K562 (cell line): ENCODE results near the gene SELENOW. TPM values are rescaled to one million over a fixed set of nuclear protein-coding genes. Genes with fewer than 3 reads are reported as not detected.

Source experiments
- ATAC-seq: fragments of 200-7000 bp; cut with Tn5 transposase; 3 replicates; pipeline ENCODE4 v1.9.1; 2020; ENCODE audit warnings: moderate library complexity
- BruUV-seq: library from RNA; stranded (reverse); fragments of 400-500 nt; replicated peaks from 2 replicates; lab custom pipeline; 2021; lab: Mats Ljungman, UMichigan
- CTCF ChIA-PET: fragments of 300-600 bp; formaldehyde crosslinking; extraction: SDS; loops from one replicate; lab custom pipeline; 2021; ENCODE audit warnings: low intra/inter-chr PET ratio; lab: Yijun Ruan, JAX
- POLR2A ChIA-PET: fragments of 300-600, 350-650 bp; sonication (Branson Sonifier 250); formaldehyde crosslinking; extraction: SDS; loops from one replicate; lab custom pipeline; 2021; ENCODE audit warnings: antibody characterized with exemption, inconsistent platforms; lab: Yijun Ruan, JAX
- DNase-seq, 4 experiments: peaks; one replicate each; pipeline versions ENCODE4 v3.0.0 to v3.0.0-alpha.2; 2011 to 2018; ENCODE audit warnings: low spot score in 3 of 4, mixed read lengths in 3 of 4; ENCODE audit errors: extremely low read depth in 1 of 4
- FAIRE-seq: peaks from 2 replicates; lab custom pipeline; 2011; peaks lifted over from hg19 to GRCh38; lab: Jason Lieb, UNC
- H2AFZ ChIP-seq: 2 replicates; pipeline ENCODE4 v1.6.0; 2011; ENCODE audit warnings: low read depth, low read length, control low read depth, inconsistent platforms
- H3K27ac ChIP-seq: fragments of 200-600 bp; 3 replicates; pipeline ENCODE4 v1.8.0; 2011; ENCODE audit warnings: low read depth, mild to moderate bottlenecking, control low read depth, inconsistent platforms, low read length, moderate library complexity, mixed read lengths; ENCODE audit errors: extremely low read depth
- H3K27me3 ChIP-seq, 2 experiments: fragments of 300-600 bp in 1 of 2; 2 replicates in 1 of 2; 3 replicates in 1 of 2; pipeline versions ENCODE4 v1.6.0 to v1.8.0; 2011; ENCODE audit warnings: inconsistent platforms in 2 of 2, low read length in 2 of 2, mild to moderate bottlenecking in 1 of 2, mixed read lengths in 1 of 2, moderate library complexity in 1 of 2; ENCODE audit not compliant: control insufficient read depth in 2 of 2, insufficient read depth in 2 of 2
- H3K36me3 ChIP-seq: fragments of 300-600 bp; 3 replicates; pipeline ENCODE4 v1.8.0; 2011; ENCODE audit warnings: mild to moderate bottlenecking, low read length, inconsistent platforms; ENCODE audit not compliant: control insufficient read depth, insufficient read depth
- H3K4me1 ChIP-seq, 2 experiments: fragments of 200-600 bp in 1 of 2; replicated peaks in 1 of 2; 2 replicates in 1 of 2; 3 replicates in 1 of 2; pipeline versions ENCODE4 v1.5.1 to v1.8.0; 2011; ENCODE audit warnings: inconsistent platforms in 2 of 2, low read length in 2 of 2, mild to moderate bottlenecking in 1 of 2, mixed read lengths in 1 of 2, moderate library complexity in 1 of 2; ENCODE audit not compliant: control insufficient read depth in 2 of 2, insufficient read depth in 2 of 2
- H3K4me2 ChIP-seq: 2 replicates; pipeline ENCODE4 v1.6.1; 2011; ENCODE audit warnings: low read length, control low read depth, inconsistent platforms, mixed read lengths; ENCODE audit not compliant: insufficient read depth
- H3K4me3 ChIP-seq: fragments of 200-600 bp; sonication (generic), shearing (Covaris generic); 2 replicates; pipeline ENCODE4 v1.5.1; 2016; ENCODE audit warnings: control low read depth, inconsistent platforms
- H3K79me2 ChIP-seq: fragments of 200-600 bp; 3 replicates; pipeline ENCODE4 v1.8.0; 2011; ENCODE audit warnings: low read length, inconsistent platforms; ENCODE audit not compliant: control insufficient read depth, insufficient read depth
- H3K9ac ChIP-seq, 2 experiments: 2 replicates each; pipeline versions ENCODE4 v1.6.0 to v1.6.1; 2011; ENCODE audit warnings: low read depth in 2 of 2, low read length in 2 of 2, control low read depth in 1 of 2, inconsistent platforms in 1 of 2, mild to moderate bottlenecking in 1 of 2, mixed read lengths in 1 of 2; ENCODE audit not compliant: insufficient read depth in 1 of 2
- H3K9me1 ChIP-seq: one replicate; pipeline ENCODE4 v1.6.0; 2011; ENCODE audit warnings: inconsistent platforms, mild to moderate bottlenecking, low read length, moderate library complexity; ENCODE audit not compliant: control insufficient read depth, insufficient read depth
- H3K9me3 ChIP-seq: replicated peaks from 2 replicates; pipeline ENCODE4 v1.5.1; 2011; ENCODE audit warnings: low read depth, low read length, inconsistent platforms; ENCODE audit not compliant: control insufficient read depth, insufficient read depth
- H4K20me1 ChIP-seq: replicated peaks from 2 replicates; pipeline ENCODE4 v1.6.1; 2011; ENCODE audit warnings: low read length, inconsistent platforms, mixed read lengths; ENCODE audit not compliant: control insufficient read depth, insufficient read depth
- CUX1 ChIP-seq: fragments of 200-800 bp; sonication (Bioruptor generic); IDR thresholded peaks from 2 replicates; pipeline ENCODE4 v1.6.1; 2016; ENCODE audit warnings: missing genetic modification characterization, missing compliant biosample characterization
- EWSR1 ChIP-seq: fragments of 450-650 bp; IDR thresholded peaks from 2 replicates; pipeline ENCODE4 v1.6.1; 2018; ENCODE audit warnings: borderline replicate concordance, mild to moderate bottlenecking, low read depth, moderate library complexity; ENCODE audit not compliant: partially characterized antibody
- ILF3 ChIP-seq: fragments of 450-650 bp; IDR thresholded peaks from 2 replicates; pipeline ENCODE4 v1.6.1; 2018; ENCODE audit warnings: antibody characterized with exemption, mild to moderate bottlenecking, moderate library complexity, borderline replicate concordance
- MED1 ChIP-seq: sonication (generic); formaldehyde crosslinking; IDR thresholded peaks from 2 replicates; pipeline ENCODE4 v1.8.1; 2023; ENCODE audit warnings: missing genetic modification reagents, borderline replicate concordance
- MIER1 ChIP-seq: fragments of 450-650 bp; IDR thresholded peaks from 2 replicates; pipeline ENCODE4 v1.6.1; 2016; ENCODE audit warnings: antibody characterized with exemption, mild to moderate bottlenecking, low read depth
- MITF ChIP-seq: IDR thresholded peaks from 2 replicates; pipeline ENCODE4 v1.6.1; 2014; ENCODE audit warnings: antibody characterized with exemption
- MTA2 ChIP-seq: fragments of 450-650 bp; IDR thresholded peaks from 2 replicates; pipeline ENCODE4 v1.6.1; 2016; ENCODE audit warnings: low read depth
- NR4A1 ChIP-seq, 2 experiments: fragments of 250-450 bp in 1 of 2; fragments of 450-650 bp in 1 of 2; sonication (Bioruptor Pico) in 1 of 2; IDR thresholded peaks; 2 replicates each; pipeline versions ENCODE4 v1.4.0 to v1.6.1; 2016 to 2020; ENCODE audit warnings: mild to moderate bottlenecking in 2 of 2, missing compliant biosample characterization in 1 of 2, missing genetic modification characterization in 1 of 2, moderate library complexity in 1 of 2
- POLR2H ChIP-seq: IDR thresholded peaks from 2 replicates; pipeline ENCODE4 v1.6.1; 2016; ENCODE audit warnings: missing genetic modification characterization, low read depth, mild to moderate bottlenecking, control low read depth, missing compliant biosample characterization, moderate library complexity
- RCOR1 ChIP-seq, 2 experiments: IDR thresholded peaks; 2 replicates each; pipeline ENCODE4 v1.6.1; 2012; ENCODE audit warnings: low read depth in 2 of 2, low read length in 2 of 2, borderline replicate concordance in 1 of 2, improper control_type of control experiment in 1 of 2
- WGBS: fragments of 100-300 bp; shearing (Covaris generic); methylation state at CpG from one replicate; pipeline ENCODE4 v1.1.6; 2016; ENCODE audit warnings: low coverage, mixed read lengths; ENCODE audit not compliant: insufficient coverage; ENCODE audit errors: missing lambda C conversion rate; 5-methylcytosine and 5-hydroxymethylcytosine counted together
- in situ Hi-C: fragments of 300-500 bp; cut with MboI; formaldehyde crosslinking; loops from 4 replicates; pipeline ENCODE4 v1.15.0; 2018; ENCODE audit warnings: inconsistent platforms, mixed read lengths
- intact Hi-C: fragments of 100-400 bp; cut with micrococcal nuclease; formaldehyde crosslinking; loops from 2 replicates; pipeline ENCODE4 v1.14.2; 2022
- polyA plus RNA-seq, 8 experiments: library from polyadenylated mRNA; depleted of rRNA in 4 of 8; stranded (reverse) in 5 of 8; unstranded in 3 of 8; fragments of >200 nt; fragmentation: Nextera tagmentation in 2 of 8; fragmentation: Illumina TruSeq in 1 of 8; extraction: Ambion mirVana in 2 of 8; extraction: Trizol in 1 of 8; gene quantifications; 2 replicates each; pipeline versions ENCODE4 v1.2.1 to v1.2.3, GENCODE V29; 2011 to 2014; ENCODE audit warnings: inconsistent platforms in 1 of 8, missing spikeins in 1 of 8
- total RNA-seq, 7 experiments: library from RNA; depleted of rRNA in 6 of 7; stranded (reverse); fragments of >200 nt in 6 of 7; fragmentation: Illumina TruSeq in 2 of 7; extraction: Trizol in 2 of 7; gene quantifications; 2 replicates each; pipeline versions ENCODE4 v1.2.1 to v1.2.3, GENCODE V29; 2011 to 2021; ENCODE audit warnings: low replicate concordance in 1 of 7
- TF ChIP-seq, protein P1 (sequence below): fragments of 250-450 bp; sonication (Bioruptor Pico); IDR thresholded peaks from 2 replicates; pipeline ENCODE4 v1.4.0; 2020
- TF ChIP-seq, protein P2 (sequence below): fragments of 450-650 bp; formaldehyde crosslinking; IDR thresholded peaks from 2 replicates; pipeline ENCODE4 v1.4.0; 2020; ENCODE audit warnings: mild to moderate bottlenecking

Gene SELENOW
- total and polyA plus RNA-seq, 9 of the 15 experiments (the other 6 are each of a cell fraction or from before 2014, with no cell fraction given), result 91.9 to 279 (median 156) TPM

GRCh38 chr19:47729468-47729798 is 49.1 kb upstream of the SELENOW start:
- WGBS, result 6% methylated on average over 8 of the region's 9 CpGs
- Histone ChIP-seq H3K4me3 (peak overlapping the region; percentile 38), H3K9me1 (no peaks in the 10 kb centered on the region), H3K27ac (peak overlapping the region; percentile 80), H3K4me2 (peak overlapping the region; percentile 66), H2AFZ (peak overlapping the region; percentile 41), H3K9ac (peak overlapping the region; percentile 64 to 85), H4K20me1 (no peaks in the 10 kb centered on the region), H3K4me1 (peaks cover 13 to 36% of the 10 kb centered on the region in 2 experiments; a peak in 4 of 5 replicates), H3K36me3 (peaks cover 33% of the 10 kb centered on the region; the same call in 2 of the 3 replicates), H3K9me3 (no peaks in the 10 kb centered on the region), H3K27me3 (no peaks in the 10 kb centered on the region; a peak in 1 of 5 replicates), H3K79me2 (peaks cover 6% of the 10 kb centered on the region; the same call in 2 of the 3 replicates)
- TSS peak; percentile 32 for BruUV-seq
- FAIRE-seq (peak; percentile 57), DNase-seq (peak; percentile 79 to 85 (median 80)), ATAC-seq (peak; percentile 77)
- intact Hi-C loops (no loop called here), in situ Hi-C loops (no loop called here)
- ChIA-PET POLR2A (interaction anchor here (0.8 to 1.4 kb wide), 3 partner anchors 10 to 16 kb away, joined by 3 to 7 read pairs (median 6); partner anchors contain the start of gene NOP53), CTCF (no interaction called here)
- TF ChIP-seq, protein P1, sequence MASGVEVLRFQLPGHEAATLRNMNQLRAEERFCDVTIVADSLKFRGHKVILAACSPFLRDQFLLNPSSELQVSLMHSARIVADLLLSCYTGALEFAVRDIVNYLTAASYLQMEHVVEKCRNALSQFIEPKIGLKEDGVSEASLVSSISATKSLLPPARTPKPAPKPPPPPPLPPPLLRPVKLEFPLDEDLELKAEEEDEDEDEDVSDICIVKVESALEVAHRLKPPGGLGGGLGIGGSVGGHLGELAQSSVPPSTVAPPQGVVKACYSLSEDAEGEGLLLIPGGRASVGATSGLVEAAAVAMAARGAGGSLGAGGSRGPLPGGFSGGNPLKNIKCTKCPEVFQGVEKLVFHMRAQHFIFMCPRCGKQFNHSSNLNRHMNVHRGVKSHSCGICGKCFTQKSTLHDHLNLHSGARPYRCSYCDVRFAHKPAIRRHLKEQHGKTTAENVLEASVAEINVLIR, result no peak
- TF ChIP-seq NR4A1 (CRISPR knock-in tag; IDR thresholded peaks at IDR 0.05) (no peak), NR4A1 (tag; IDR thresholded peaks at IDR 0.05) (no peak), CUX1 (CRISPR knock-in tag) (no peak), POLR2H (tag) (no peak), MIER1 (no peak), MTA2 (no peak; the same call in 1 of the 2 replicates), EWSR1 (no peak), MED1 (CRISPR knock-in tag) (no peak), RCOR1 (IDR thresholded peaks at IDR 0.05; ENCODE audit: borderline replicate concordance in 1 of 2, low read depth in 2 of 2, low read length in 2 of 2) (peak in 1 of 2 experiments; percentile 44; a peak in 1 of 4 replicates), MITF (no peak), ILF3 (no peak)
- TF ChIP-seq, protein P2, sequence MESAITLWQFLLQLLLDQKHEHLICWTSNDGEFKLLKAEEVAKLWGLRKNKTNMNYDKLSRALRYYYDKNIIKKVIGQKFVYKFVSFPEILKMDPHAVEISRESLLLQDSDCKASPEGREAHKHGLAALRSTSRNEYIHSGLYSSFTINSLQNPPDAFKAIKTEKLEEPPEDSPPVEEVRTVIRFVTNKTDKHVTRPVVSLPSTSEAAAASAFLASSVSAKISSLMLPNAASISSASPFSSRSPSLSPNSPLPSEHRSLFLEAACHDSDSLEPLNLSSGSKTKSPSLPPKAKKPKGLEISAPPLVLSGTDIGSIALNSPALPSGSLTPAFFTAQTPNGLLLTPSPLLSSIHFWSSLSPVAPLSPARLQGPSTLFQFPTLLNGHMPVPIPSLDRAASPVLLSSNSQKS (CRISPR knock-in tag), result no peak
